Colon (tissue), 2 donors: ENCODE results near the gene GNG13.
"Not testable (repeated sequence)": the region's sequence is repeated elsewhere in the genome, so short reads cannot be mapped to it uniquely, and the experiment has no call there.

Source experiments
- FAIRE-seq: peaks from 2 replicates; lab custom pipeline; 2012; peaks lifted over from hg19 to GRCh38; lab: Jason Lieb, UNC
- donor health status: control.
- donor health status: control.

Gene GNG13

GRCh38 chr16:776824-777223 lies 23.7 kb downstream of the GNG13 start:
- no peak for FAIRE-seq

GRCh38 chr16:776298-776697 lies 24.2 kb downstream of the GNG13 start:
- not testable (repeated sequence) for FAIRE-seq

- no peak for FAIRE-seq
Measured at GRCh38 chr16:775236-775796, 25.2 kb downstream of the GNG13 start.

- no peak for FAIRE-seq
Measured at GRCh38 chr16:774086-775001, 26.2 kb downstream of the GNG13 start.

- no peak for FAIRE-seq
Measured at GRCh38 chr16:772959-773358, 27.6 kb downstream of the GNG13 start.

- no peak for FAIRE-seq
Measured at GRCh38 chr16:770411-770810, 30.1 kb downstream of the GNG13 start.

GRCh38 chr16:769934-770333 lies 30.6 kb downstream of the GNG13 start:
- FAIRE-seq = no peak

GRCh38 chr16:769184-769784 lies 31.2 kb downstream of the GNG13 start:
- no peak for FAIRE-seq

- no peak for FAIRE-seq
Measured at GRCh38 chr16:768428-768827, 32.1 kb downstream of the GNG13 start.

- FAIRE-seq = no peak
Measured at GRCh38 chr16:767743-768235, 32.7 kb downstream of the GNG13 start.

GRCh38 chr16:766820-767640 lies 33.5 kb downstream of the GNG13 start:
- FAIRE-seq = no peak

- FAIRE-seq = no peak
Measured at GRCh38 chr16:766008-766819, 34.3 kb downstream of the GNG13 start.

- FAIRE-seq = no peak
Measured at GRCh38 chr16:765488-765865, 35.1 kb downstream of the GNG13 start.

GRCh38 chr16:764848-765487 lies 35.6 kb downstream of the GNG13 start:
- no peak for FAIRE-seq

- FAIRE-seq = no peak
Measured at GRCh38 chr16:764184-764750, 36.3 kb downstream of the GNG13 start.

GRCh38 chr16:763369-764183 lies 37.0 kb downstream of the GNG13 start:
- no peak for FAIRE-seq

- no peak for FAIRE-seq
Measured at GRCh38 chr16:762595-763268, 37.8 kb downstream of the GNG13 start.

- no peak for FAIRE-seq
Measured at GRCh38 chr16:761625-762513, 38.7 kb downstream of the GNG13 start.
